ENCODE results near the gene CFAP251. TPM values are rescaled to one million over a fixed set of nuclear protein-coding genes. Genes with fewer than 3 reads are reported as not detected.

CFAP251 gene
- total and polyA plus RNA-seq, 4 donors = 4.4 to 12.2 (median 8.2) TPM

- Histone ChIP-seq H3K4me1 (ENCODE audit: control insufficient read depth, insufficient read depth, low read length) (no peaks in the 10 kb centered on the region), H3K9me3 (ENCODE audit: control insufficient read depth, insufficient read depth, low read length) (no peaks in the 10 kb centered on the region), H3K36me3 (ENCODE audit: control insufficient read depth, insufficient read depth, low read length) (peaks cover 75% of the 10 kb centered on the region), H3K27ac (ENCODE audit: low read depth, low read length) (no peak overlapping the region), H3K27me3 (ENCODE audit: control insufficient read depth, insufficient read depth, low read length) (no peaks in the 10 kb centered on the region), H3K4me3 (ENCODE audit: low read depth, low read length) (no peak overlapping the region)
- DNase-seq (ENCODE audit: low read depth in 4 of 6, low spot score in 6 of 6) = no peak
- WGBS (ENCODE audit: insufficient coverage) = 90% methylated on average over 1 of the region's 2 CpGs
These were observed 15.2 kb upstream of the CFAP251 start for GRCh38 chr12:121903202-121903601.

- no peaks in the 10 kb centered on the region for H3K4me1 ChIP-seq (ENCODE audit: control insufficient read depth, insufficient read depth, low read length)
- peaks cover 79% of the 10 kb centered on the region for H3K36me3 ChIP-seq (ENCODE audit: control insufficient read depth, insufficient read depth, low read length)
- no peak overlapping the region for H3K27ac ChIP-seq (ENCODE audit: low read depth, low read length)
- no CpG with 5 or more reads among the region's 4 CpGs for WGBS (ENCODE audit: insufficient coverage)
- no peaks in the 10 kb centered on the region for H3K9me3 ChIP-seq (ENCODE audit: control insufficient read depth, insufficient read depth, low read length)
- H3K4me3 ChIP-seq (ENCODE audit: low read depth, low read length) = no peak overlapping the region
- no peak for DNase-seq (ENCODE audit: low read depth in 4 of 6, low spot score in 6 of 6)
- H3K27me3 ChIP-seq (ENCODE audit: control insufficient read depth, insufficient read depth, low read length) = no peaks in the 10 kb centered on the region
These were observed 12.6 kb upstream of the CFAP251 start for GRCh38 chr12:121905746-121906145.

GRCh38 chr12:121908702-121909101 is 9.7 kb upstream of the CFAP251 start:
- no peak for DNase-seq (ENCODE audit: low read depth in 4 of 6, low spot score in 6 of 6)
- H3K36me3 ChIP-seq (ENCODE audit: control insufficient read depth, insufficient read depth, low read length) = peaks cover 66% of the 10 kb centered on the region
- H3K4me1 ChIP-seq (ENCODE audit: control insufficient read depth, insufficient read depth, low read length) = no peaks in the 10 kb centered on the region
- H3K4me3 ChIP-seq (ENCODE audit: low read depth, low read length) = no peak overlapping the region
- no peaks in the 10 kb centered on the region for H3K9me3 ChIP-seq (ENCODE audit: control insufficient read depth, insufficient read depth, low read length)
- H3K27ac ChIP-seq (ENCODE audit: low read depth, low read length) = no peak overlapping the region
- WGBS (ENCODE audit: insufficient coverage) = 71% methylated on average over 2 of the region's 2 CpGs
- no peaks in the 10 kb centered on the region for H3K27me3 ChIP-seq (ENCODE audit: control insufficient read depth, insufficient read depth, low read length)

- Histone ChIP-seq H3K4me1 (ENCODE audit: control insufficient read depth, insufficient read depth, low read length) (peaks cover 4% of the 10 kb centered on the region), H3K4me3 (ENCODE audit: low read depth, low read length) (no peak overlapping the region), H3K27ac (ENCODE audit: low read depth, low read length) (no peak overlapping the region), H3K27me3 (ENCODE audit: control insufficient read depth, insufficient read depth, low read length) (no peaks in the 10 kb centered on the region), H3K36me3 (ENCODE audit: control insufficient read depth, insufficient read depth, low read length) (peaks cover 77% of the 10 kb centered on the region), H3K9me3 (ENCODE audit: control insufficient read depth, insufficient read depth, low read length) (no peaks in the 10 kb centered on the region)
- 94% methylated on average over 8 of the region's 14 CpGs for WGBS (ENCODE audit: insufficient coverage)
- no peak for DNase-seq (ENCODE audit: low read depth in 4 of 6, low spot score in 6 of 6)
These were observed 6.4 kb upstream of the CFAP251 start for GRCh38 chr12:121911824-121912585.

- peak in 1 of 6 donors; percentile 63 for DNase-seq (ENCODE audit: low read depth in 4 of 6, low spot score in 6 of 6)
- H3K27me3 ChIP-seq (ENCODE audit: control insufficient read depth, insufficient read depth, low read length) = no peaks in the 10 kb centered on the region
- peaks cover 43% of the 10 kb centered on the region for H3K36me3 ChIP-seq (ENCODE audit: control insufficient read depth, insufficient read depth, low read length)
- WGBS (ENCODE audit: insufficient coverage) = 44% methylated on average over 4 of the region's 5 CpGs
- H3K4me3 ChIP-seq (ENCODE audit: low read depth, low read length) = no peak overlapping the region
- no peaks in the 10 kb centered on the region for H3K9me3 ChIP-seq (ENCODE audit: control insufficient read depth, insufficient read depth, low read length)
- peaks cover 19% of the 10 kb centered on the region for H3K4me1 ChIP-seq (ENCODE audit: control insufficient read depth, insufficient read depth, low read length)
- no peak overlapping the region for H3K27ac ChIP-seq (ENCODE audit: low read depth, low read length)
These were observed 2.5 kb upstream of the CFAP251 start for GRCh38 chr12:121915841-121916321.

- Histone ChIP-seq H3K36me3 (ENCODE audit: control insufficient read depth, insufficient read depth, low read length) (peaks cover 45% of the 10 kb centered on the region), H3K9me3 (ENCODE audit: control insufficient read depth, insufficient read depth, low read length) (no peaks in the 10 kb centered on the region), H3K4me3 (ENCODE audit: low read depth, low read length) (no peak overlapping the region), H3K4me1 (ENCODE audit: control insufficient read depth, insufficient read depth, low read length) (peaks cover 19% of the 10 kb centered on the region), H3K27me3 (ENCODE audit: control insufficient read depth, insufficient read depth, low read length) (no peaks in the 10 kb centered on the region), H3K27ac (ENCODE audit: low read depth, low read length) (no peak overlapping the region)
- WGBS (ENCODE audit: insufficient coverage) = 61% methylated on average over 6 of the region's 7 CpGs
- DNase-seq (ENCODE audit: low read depth in 4 of 6, low spot score in 6 of 6) = peak in 1 of 6 donors; percentile 58
These were observed 1.7 kb upstream of the CFAP251 start for GRCh38 chr12:121916719-121917118.

- Histone ChIP-seq H3K4me3 (ENCODE audit: low read depth, low read length) (peak overlapping the region; percentile 39), H3K27me3 (ENCODE audit: control insufficient read depth, insufficient read depth, low read length) (no peaks in the 10 kb centered on the region), H3K36me3 (ENCODE audit: control insufficient read depth, insufficient read depth, low read length) (peaks cover 35% of the 10 kb centered on the region), H3K27ac (ENCODE audit: low read depth, low read length) (peak overlapping the region; percentile 8), H3K4me1 (ENCODE audit: control insufficient read depth, insufficient read depth, low read length) (peaks cover 19% of the 10 kb centered on the region), H3K9me3 (ENCODE audit: control insufficient read depth, insufficient read depth, low read length) (no peaks in the 10 kb centered on the region)
- peak in 1 of 6 donors; percentile 13 for DNase-seq (ENCODE audit: low read depth in 4 of 6, low spot score in 6 of 6)
- WGBS (ENCODE audit: insufficient coverage) = 4% methylated on average over 11 of the region's 22 CpGs
These were observed 267 bp downstream of the CFAP251 start for GRCh38 chr12:121918679-121919038.

- DNase-seq (ENCODE audit: low read depth in 4 of 6, low spot score in 6 of 6) = no peak
- H3K27me3 ChIP-seq (ENCODE audit: control insufficient read depth, insufficient read depth, low read length) = no peaks in the 10 kb centered on the region
- WGBS (ENCODE audit: insufficient coverage) = 80% methylated on average over 1 of the region's 2 CpGs
- H3K27ac ChIP-seq (ENCODE audit: low read depth, low read length) = no peak overlapping the region
- no peak overlapping the region for H3K4me3 ChIP-seq (ENCODE audit: low read depth, low read length)
- H3K4me1 ChIP-seq (ENCODE audit: control insufficient read depth, insufficient read depth, low read length) = peaks cover 33% of the 10 kb centered on the region
- peaks cover 13% of the 10 kb centered on the region for H3K36me3 ChIP-seq (ENCODE audit: control insufficient read depth, insufficient read depth, low read length)
- no peaks in the 10 kb centered on the region for H3K9me3 ChIP-seq (ENCODE audit: control insufficient read depth, insufficient read depth, low read length)
These were observed 2.7 kb downstream of the CFAP251 start for GRCh38 chr12:121921066-121921465.

- Histone ChIP-seq H3K4me3 (ENCODE audit: low read depth, low read length) (no peak overlapping the region), H3K4me1 (ENCODE audit: control insufficient read depth, insufficient read depth, low read length) (peaks cover 14% of the 10 kb centered on the region), H3K27me3 (ENCODE audit: control insufficient read depth, insufficient read depth, low read length) (no peaks in the 10 kb centered on the region), H3K36me3 (ENCODE audit: control insufficient read depth, insufficient read depth, low read length) (peaks cover 6% of the 10 kb centered on the region), H3K27ac (ENCODE audit: low read depth, low read length) (peak overlapping the region; percentile 87), H3K9me3 (ENCODE audit: control insufficient read depth, insufficient read depth, low read length) (no peaks in the 10 kb centered on the region)
- 4% methylated on average over 5 of the region's 7 CpGs for WGBS (ENCODE audit: insufficient coverage)
- DNase-seq (ENCODE audit: low read depth in 4 of 6, low spot score in 6 of 6) = peak in 2 of 6 donors; percentile 62 to 84
These were observed 6.9 kb downstream of the CFAP251 start for GRCh38 chr12:121925358-121925695.
